ENCODE measurements around the gene C15orf40. TPM values are rescaled to one million over a fixed set of nuclear protein-coding genes. Genes with fewer than 3 reads are reported as not detected.
"Not testable (repeated sequence)": the region's sequence is repeated elsewhere in the genome, so short reads cannot be mapped to it uniquely, and the experiment has no call there.

The C15orf40 gene
- total RNA-seq, 1 experiment from 2014 or later: 27.5 TPM

- no peak for TF ChIP-seq USF1 (CRISPR knock-in tag; IDR thresholded peaks at IDR 0.05)
- TF ChIP-seq ZBTB43 (CRISPR knock-in tag; IDR thresholded peaks at IDR 0.05): no peak
Observed at GRCh38 chr15:82942691-82943090, 68.7 kb downstream of the C15orf40 start (continued).

GRCh38 chr15:82939678-82940077 is 71.8 kb downstream of the C15orf40 start:
- H3K36me3 Mint-ChIP-seq; POLR2A ChIA-PET; DNase-seq (ENCODE audit: low spot score); H3K9me3 Mint-ChIP-seq; H3K4me3 Mint-ChIP-seq; ATAC-seq; H3K27me3 Mint-ChIP-seq (ENCODE audit: low read depth); H3K27ac Mint-ChIP-seq; H3K4me1 Mint-ChIP-seq; CTCF ChIA-PET: not testable (repeated sequence)

Other genes starting within 250 kb of the C15orf40 start
- gene FSD2, start 205.6 kb downstream of the C15orf40 start, total RNA-seq (2021): not detected in 3 replicates
- 2.8 to 3.8 TPM (median 3.2 TPM) in 3 replicates for gene WHAMM, start 202.0 kb downstream of the C15orf40 start, total RNA-seq (2021)
- gene HOMER2, start 58.9 kb downstream of the C15orf40 start, total RNA-seq (2021): 11.7 to 17.4 TPM (median 12.1 TPM) in 3 replicates
- gene RAMAC, start 25.4 kb downstream of the C15orf40 start, total RNA-seq (2021): 26.6 to 28.1 TPM (median 27.1 TPM) in 3 replicates
- gene BTBD1, start 55.6 kb upstream of the C15orf40 start, total RNA-seq (2021): 34.2 to 39.6 TPM (median 35.6 TPM) in 3 replicates
- gene TM6SF1, start 96.0 kb upstream of the C15orf40 start, total RNA-seq (2021): 0.48 to 0.79 TPM (median 0.60 TPM) in 3 replicates
- gene HDGFL3, start 196.2 kb upstream of the C15orf40 start, total RNA-seq (2021): 117 to 126 TPM (median 124 TPM) in 3 replicates

Data from WTC11 (cell line).